K562 (cell line): Measurements from ENCODE around the gene CRLF3. TPM values are rescaled to one million over a fixed set of nuclear protein-coding genes. Genes with fewer than 3 reads are reported as not detected.

Experiments used
- ATAC-seq: fragments of 200-7000 bp; cut with Tn5 transposase; 3 replicates; pipeline ENCODE4 v1.9.1; 2020; ENCODE audit warnings: moderate library complexity
- BruUV-seq: library from RNA; stranded (reverse); fragments of 400-500 nt; replicated peaks from 2 replicates; lab custom pipeline; 2021; lab: Mats Ljungman, UMichigan
- CTCF ChIA-PET: fragments of 300-600 bp; formaldehyde crosslinking; extraction: SDS; loops from one replicate; lab custom pipeline; 2021; ENCODE audit warnings: low intra/inter-chr PET ratio; lab: Yijun Ruan, JAX
- POLR2A ChIA-PET: fragments of 300-600, 350-650 bp; sonication (Branson Sonifier 250); formaldehyde crosslinking; extraction: SDS; loops from one replicate; lab custom pipeline; 2021; ENCODE audit warnings: antibody characterized with exemption, inconsistent platforms; lab: Yijun Ruan, JAX
- DNase-seq, 4 experiments: peaks; one replicate each; pipeline versions ENCODE4 v3.0.0 to v3.0.0-alpha.2; 2011 to 2018; ENCODE audit warnings: low spot score in 3 of 4, mixed read lengths in 3 of 4; ENCODE audit errors: extremely low read depth in 1 of 4
- FAIRE-seq: peaks from 2 replicates; lab custom pipeline; 2011; peaks lifted over from hg19 to GRCh38; lab: Jason Lieb, UNC
- H2AFZ ChIP-seq: 2 replicates; pipeline ENCODE4 v1.6.0; 2011; ENCODE audit warnings: low read depth, low read length, control low read depth, inconsistent platforms
- H3K27ac ChIP-seq: fragments of 200-600 bp; 3 replicates; pipeline ENCODE4 v1.8.0; 2011; ENCODE audit warnings: low read depth, mild to moderate bottlenecking, control low read depth, inconsistent platforms, low read length, moderate library complexity, mixed read lengths; ENCODE audit errors: extremely low read depth
- H3K27me3 ChIP-seq, 2 experiments: fragments of 300-600 bp in 1 of 2; 2 replicates in 1 of 2; 3 replicates in 1 of 2; pipeline versions ENCODE4 v1.6.0 to v1.8.0; 2011; ENCODE audit warnings: inconsistent platforms in 2 of 2, low read length in 2 of 2, mild to moderate bottlenecking in 1 of 2, mixed read lengths in 1 of 2, moderate library complexity in 1 of 2; ENCODE audit not compliant: control insufficient read depth in 2 of 2, insufficient read depth in 2 of 2
- H3K36me3 ChIP-seq: fragments of 300-600 bp; 3 replicates; pipeline ENCODE4 v1.8.0; 2011; ENCODE audit warnings: mild to moderate bottlenecking, low read length, inconsistent platforms; ENCODE audit not compliant: control insufficient read depth, insufficient read depth
- H3K4me1 ChIP-seq, 2 experiments: fragments of 200-600 bp in 1 of 2; replicated peaks in 1 of 2; 2 replicates in 1 of 2; 3 replicates in 1 of 2; pipeline versions ENCODE4 v1.5.1 to v1.8.0; 2011; ENCODE audit warnings: inconsistent platforms in 2 of 2, low read length in 2 of 2, mild to moderate bottlenecking in 1 of 2, mixed read lengths in 1 of 2, moderate library complexity in 1 of 2; ENCODE audit not compliant: control insufficient read depth in 2 of 2, insufficient read depth in 2 of 2
- H3K4me2 ChIP-seq: 2 replicates; pipeline ENCODE4 v1.6.1; 2011; ENCODE audit warnings: low read length, control low read depth, inconsistent platforms, mixed read lengths; ENCODE audit not compliant: insufficient read depth
- H3K4me3 ChIP-seq: fragments of 200-600 bp; sonication (generic), shearing (Covaris generic); 2 replicates; pipeline ENCODE4 v1.5.1; 2016; ENCODE audit warnings: control low read depth, inconsistent platforms
- H3K79me2 ChIP-seq: fragments of 200-600 bp; 3 replicates; pipeline ENCODE4 v1.8.0; 2011; ENCODE audit warnings: low read length, inconsistent platforms; ENCODE audit not compliant: control insufficient read depth, insufficient read depth
- H3K9ac ChIP-seq, 2 experiments: 2 replicates each; pipeline versions ENCODE4 v1.6.0 to v1.6.1; 2011; ENCODE audit warnings: low read depth in 2 of 2, low read length in 2 of 2, control low read depth in 1 of 2, inconsistent platforms in 1 of 2, mild to moderate bottlenecking in 1 of 2, mixed read lengths in 1 of 2; ENCODE audit not compliant: insufficient read depth in 1 of 2
- H3K9me1 ChIP-seq: one replicate; pipeline ENCODE4 v1.6.0; 2011; ENCODE audit warnings: inconsistent platforms, mild to moderate bottlenecking, low read length, moderate library complexity; ENCODE audit not compliant: control insufficient read depth, insufficient read depth
- H3K9me3 ChIP-seq: replicated peaks from 2 replicates; pipeline ENCODE4 v1.5.1; 2011; ENCODE audit warnings: low read depth, low read length, inconsistent platforms; ENCODE audit not compliant: control insufficient read depth, insufficient read depth
- H4K20me1 ChIP-seq: replicated peaks from 2 replicates; pipeline ENCODE4 v1.6.1; 2011; ENCODE audit warnings: low read length, inconsistent platforms, mixed read lengths; ENCODE audit not compliant: control insufficient read depth, insufficient read depth
- E2F1 ChIP-seq: sonication (generic); formaldehyde crosslinking; IDR thresholded peaks from 2 replicates; pipeline ENCODE4 v1.8.1; 2023; ENCODE audit warnings: mild to moderate bottlenecking, missing genetic modification reagents, moderate library complexity
- EWSR1 ChIP-seq: fragments of 450-650 bp; IDR thresholded peaks from 2 replicates; pipeline ENCODE4 v1.6.1; 2018; ENCODE audit warnings: borderline replicate concordance, mild to moderate bottlenecking, low read depth, moderate library complexity; ENCODE audit not compliant: partially characterized antibody
- FIP1L1 ChIP-seq: fragments of 200-400 bp; formaldehyde crosslinking; IDR thresholded peaks from 2 replicates; pipeline ENCODE4 v1.6.1; 2018; ENCODE audit warnings: mild to moderate bottlenecking, low read depth, low read length; ENCODE audit not compliant: poor library complexity, severe bottlenecking
- HLTF ChIP-seq: fragments of 450-650 bp; IDR thresholded peaks from 2 replicates; pipeline ENCODE4 v1.6.1; 2016
- MAFF ChIP-seq: IDR thresholded peaks from 2 replicates; pipeline ENCODE4 v1.6.1; 2012; ENCODE audit warnings: low read length, improper control_type of control experiment
- NR1H2 ChIP-seq: sonication (generic); formaldehyde crosslinking; IDR thresholded peaks from 2 replicates; pipeline ENCODE4 v1.4.0; 2020; ENCODE audit warnings: mild to moderate bottlenecking, missing genetic modification reagents
- NR2C2 ChIP-seq, 2 experiments: fragments of 200-800 bp in 1 of 2; sonication (Bioruptor generic) in 1 of 2; sonication (generic) in 1 of 2; formaldehyde crosslinking in 1 of 2; IDR thresholded peaks; 2 replicates each; pipeline versions ENCODE4 v1.6.1 to v1.8.0; 2016 to 2022; ENCODE audit warnings: mild to moderate bottlenecking in 1 of 2, missing compliant biosample characterization in 1 of 2, missing genetic modification characterization in 1 of 2, missing genetic modification reagents in 1 of 2
- PHB2 ChIP-seq: fragments of 450-650 bp; IDR thresholded peaks from 2 replicates; pipeline ENCODE4 v1.6.1; 2017; ENCODE audit warnings: low read depth
- RUNX1 ChIP-seq: sonication (generic); IDR thresholded peaks from 2 replicates; pipeline ENCODE4 v1.6.1; 2016; ENCODE audit warnings: antibody characterized with exemption, low read depth
- STAG1 ChIP-seq: sonication (generic); formaldehyde crosslinking; IDR thresholded peaks from 2 replicates; pipeline ENCODE4 v1.5.0; 2020; ENCODE audit warnings: missing genetic modification reagents, borderline replicate concordance
- TAF7 ChIP-seq: fragments of 450-650 bp; IDR thresholded peaks from 2 replicates; pipeline ENCODE4 v1.6.1; 2016; ENCODE audit warnings: missing genetic modification characterization, missing compliant biosample characterization
- THRA ChIP-seq: fragments of 450-650 bp; IDR thresholded peaks from 2 replicates; pipeline ENCODE4 v1.6.1; 2017; ENCODE audit warnings: mild to moderate bottlenecking, moderate library complexity
- ZNF408 ChIP-seq: fragments of 250-450 bp; sonication (Bioruptor Pico); IDR thresholded peaks from 2 replicates; pipeline ENCODE4 v1.4.0; 2020; ENCODE audit warnings: low read depth, mild to moderate bottlenecking, moderate library complexity
- ZNF778 ChIP-seq: fragments of 450-650 bp; formaldehyde crosslinking; IDR thresholded peaks from 2 replicates; pipeline ENCODE4 v1.4.0; 2020; ENCODE audit warnings: mild to moderate bottlenecking, moderate library complexity
- WGBS: fragments of 100-300 bp; shearing (Covaris generic); methylation state at CpG from one replicate; pipeline ENCODE4 v1.1.6; 2016; ENCODE audit warnings: low coverage, mixed read lengths; ENCODE audit not compliant: insufficient coverage; ENCODE audit errors: missing lambda C conversion rate; 5-methylcytosine and 5-hydroxymethylcytosine counted together
- in situ Hi-C: fragments of 300-500 bp; cut with MboI; formaldehyde crosslinking; loops from 4 replicates; pipeline ENCODE4 v1.15.0; 2018; ENCODE audit warnings: inconsistent platforms, mixed read lengths
- intact Hi-C: fragments of 100-400 bp; cut with micrococcal nuclease; formaldehyde crosslinking; loops from 2 replicates; pipeline ENCODE4 v1.14.2; 2022
- polyA plus RNA-seq, 8 experiments: library from polyadenylated mRNA; depleted of rRNA in 4 of 8; stranded (reverse) in 5 of 8; unstranded in 3 of 8; fragments of >200 nt; fragmentation: Nextera tagmentation in 2 of 8; fragmentation: Illumina TruSeq in 1 of 8; extraction: Ambion mirVana in 2 of 8; extraction: Trizol in 1 of 8; gene quantifications; 2 replicates each; pipeline versions ENCODE4 v1.2.1 to v1.2.3, GENCODE V29; 2011 to 2014; ENCODE audit warnings: inconsistent platforms in 1 of 8, missing spikeins in 1 of 8
- total RNA-seq, 7 experiments: library from RNA; depleted of rRNA in 6 of 7; stranded (reverse); fragments of >200 nt in 6 of 7; fragmentation: Illumina TruSeq in 2 of 7; extraction: Trizol in 2 of 7; gene quantifications; 2 replicates each; pipeline versions ENCODE4 v1.2.1 to v1.2.3, GENCODE V29; 2011 to 2021; ENCODE audit warnings: low replicate concordance in 1 of 7

Gene CRLF3
- total and polyA plus RNA-seq, 9 of the 15 experiments (the other 6 are each of a cell fraction or from before 2014, with no cell fraction given), result 13.2 to 55.9 (median 29.8) TPM

- no peaks in the 10 kb centered on the region for H3K4me1 ChIP-seq
- DNase-seq, result no peak
- no peaks in the 10 kb centered on the region for H4K20me1 ChIP-seq
- ATAC-seq, result no peak
- in situ Hi-C loops, result no loop called here
- no peak overlapping the region for H3K4me3 ChIP-seq
- no peak overlapping the region for H3K9ac ChIP-seq
- FAIRE-seq, result no peak
- intact Hi-C loops, result no loop called here
- WGBS, result 98% methylated on average over 7 of the region's 7 CpGs
- H3K27me3 ChIP-seq, result no peaks in the 10 kb centered on the region
- peaks cover 78% of the 10 kb centered on the region for H3K36me3 ChIP-seq
- CTCF ChIA-PET, result no interaction called here
- BruUV-seq, result no TSS peak
- no peak for TF ChIP-seq MAFF
- TF ChIP-seq PHB2, result no peak
- no peak for TF ChIP-seq RUNX1
- TF ChIP-seq THRA, result no peak
- TF ChIP-seq, all 486 proteins: peak for 0
- no peak overlapping the region for H2AFZ ChIP-seq
- no peak overlapping the region for H3K27ac ChIP-seq
- H3K4me2 ChIP-seq, result no peak overlapping the region
- no peaks in the 10 kb centered on the region for H3K9me3 ChIP-seq
- POLR2A ChIA-PET, result no interaction called here
- H3K9me1 ChIP-seq, result no peaks in the 10 kb centered on the region
- peaks cover 9% of the 10 kb centered on the region; the same call in 2 of the 3 replicates for H3K79me2 ChIP-seq
Observed at GRCh38 chr17:30840771-30841170, 16.3 kb upstream of the CRLF3 start.

GRCh38 chr17:30838202-30838807, 13.8 kb upstream of the CRLF3 start:
- H3K4me3 ChIP-seq, result no peak overlapping the region
- intact Hi-C loops (no loop called here), in situ Hi-C loops (no loop called here)
- no peaks in the 10 kb centered on the region for H3K9me1 ChIP-seq
- peaks cover 82% of the 10 kb centered on the region for H3K36me3 ChIP-seq
- BruUV-seq, result no TSS peak
- no peaks in the 10 kb centered on the region for H3K9me3 ChIP-seq
- H3K27ac ChIP-seq, result no peak overlapping the region
- no peaks in the 10 kb centered on the region for H3K27me3 ChIP-seq
- DNase-seq (no peak), FAIRE-seq (no peak), ATAC-seq (no peak)
- CTCF ChIA-PET, result no interaction called here
- H3K4me2 ChIP-seq, result no peak overlapping the region
- WGBS, result 92% methylated on average over 5 of the region's 5 CpGs
- no peaks in the 10 kb centered on the region; a peak in 1 of 5 replicates for H3K4me1 ChIP-seq
- no peak overlapping the region for H3K9ac ChIP-seq
- H3K79me2 ChIP-seq, result peaks cover 33% of the 10 kb centered on the region
- H4K20me1 ChIP-seq, result no peaks in the 10 kb centered on the region
- H2AFZ ChIP-seq, result no peak overlapping the region
- POLR2A ChIA-PET, result interaction anchor here (0.5 to 2.0 kb wide), 6 partner anchors 10 to 521 kb away, joined by 3 to 7 read pairs (median 3); partner anchors contain the start of gene CRLF3
- no peak for TF ChIP-seq ZNF408 (CRISPR knock-in tag)
- TF ChIP-seq ZNF778 (CRISPR knock-in tag), result no peak
- no peak for TF ChIP-seq HLTF
- TF ChIP-seq EWSR1, result no peak
- no peak for TF ChIP-seq NR2C2 (CRISPR knock-in tag; IDR thresholded peaks at IDR 0.05)
- no peak for TF ChIP-seq NR2C2 (tag; IDR thresholded peaks at IDR 0.05)
- TF ChIP-seq E2F1 (CRISPR knock-in tag), result no peak
- TF ChIP-seq FIP1L1, result no peak
- TF ChIP-seq TAF7 (tag), result no peak
- no peak for TF ChIP-seq NR1H2 (CRISPR knock-in tag)
- no peak for TF ChIP-seq STAG1 (CRISPR knock-in tag)
